ENCODE measurements around the gene RBM8A.

- no peak for TF ChIP-seq CTCF (IDR thresholded peaks at IDR 0.05)
- TF ChIP-seq EZH2 (IDR thresholded peaks at IDR 0.05; ENCODE audit: borderline replicate concordance, insufficient read depth, low read depth, low read length, poor library complexity, severe bottlenecking), result no peak
Measured at GRCh38 chr1:145952903-145953302, 25.6 kb upstream of the RBM8A start.
